GM19372 (cell line): ENCODE measurements around the gene WIPF1.
A peak's percentile ranks its signal among the peaks of the same experiment; 100 is the strongest.

Experiments
- ATAC-seq: cut with Tn5 transposase; IDR thresholded peaks from one replicate; pipeline ENCODE4 v1.9.1; 2021; ENCODE audit warnings: mild to moderate bottlenecking, low read depth, moderate library complexity; ENCODE audit not compliant: unreplicated experiment

The WIPF1 gene

GRCh38 chr2:174623106-174623637, 25.6 kb upstream of the WIPF1 start:
- no peak for ATAC-seq

GRCh38 chr2:174621323-174621722, 23.7 kb upstream of the WIPF1 start:
- no peak for ATAC-seq

- no peak for ATAC-seq
Measured at GRCh38 chr2:174618179-174618578, 20.6 kb upstream of the WIPF1 start.

GRCh38 chr2:174617718-174618117, 20.1 kb upstream of the WIPF1 start:
- ATAC-seq, result no peak

GRCh38 chr2:174617120-174617519, 19.5 kb upstream of the WIPF1 start:
- ATAC-seq, result no peak

- no peak for ATAC-seq
Measured at GRCh38 chr2:174615871-174616436, 18.4 kb upstream of the WIPF1 start.

GRCh38 chr2:174614261-174614660, 16.7 kb upstream of the WIPF1 start:
- ATAC-seq, result no peak

GRCh38 chr2:174613531-174613930, 15.9 kb upstream of the WIPF1 start:
- no peak for ATAC-seq

GRCh38 chr2:174612970-174613369, 15.4 kb upstream of the WIPF1 start:
- no peak for ATAC-seq

GRCh38 chr2:174611854-174612253, 14.2 kb upstream of the WIPF1 start:
- ATAC-seq, result no peak

- ATAC-seq, result no peak
Measured at GRCh38 chr2:174611006-174611405, 13.4 kb upstream of the WIPF1 start.

GRCh38 chr2:174610243-174610995, 12.8 kb upstream of the WIPF1 start:
- ATAC-seq, result no peak

- no peak for ATAC-seq
Measured at GRCh38 chr2:174609261-174609660, 11.7 kb upstream of the WIPF1 start.

- ATAC-seq, result peak; percentile 33
Measured at GRCh38 chr2:174608866-174609214, 11.2 kb upstream of the WIPF1 start.

GRCh38 chr2:174607989-174608865, 10.6 kb upstream of the WIPF1 start:
- ATAC-seq, result peak; percentile 46

- no peak for ATAC-seq
Measured at GRCh38 chr2:174607584-174607983, 10.0 kb upstream of the WIPF1 start.

GRCh38 chr2:174606336-174606735, 8.7 kb upstream of the WIPF1 start:
- ATAC-seq, result peak; percentile 39

- ATAC-seq, result no peak
Measured at GRCh38 chr2:174605687-174606086, 8.1 kb upstream of the WIPF1 start.

- no peak for ATAC-seq
Measured at GRCh38 chr2:174603280-174603679, 5.7 kb upstream of the WIPF1 start.

GRCh38 chr2:174602745-174603144, 5.1 kb upstream of the WIPF1 start:
- ATAC-seq, result no peak

GRCh38 chr2:174600349-174600748, 2.7 kb upstream of the WIPF1 start:
- ATAC-seq, result no peak
